Measurements from ENCODE around the gene PLBD2.

DNA sequence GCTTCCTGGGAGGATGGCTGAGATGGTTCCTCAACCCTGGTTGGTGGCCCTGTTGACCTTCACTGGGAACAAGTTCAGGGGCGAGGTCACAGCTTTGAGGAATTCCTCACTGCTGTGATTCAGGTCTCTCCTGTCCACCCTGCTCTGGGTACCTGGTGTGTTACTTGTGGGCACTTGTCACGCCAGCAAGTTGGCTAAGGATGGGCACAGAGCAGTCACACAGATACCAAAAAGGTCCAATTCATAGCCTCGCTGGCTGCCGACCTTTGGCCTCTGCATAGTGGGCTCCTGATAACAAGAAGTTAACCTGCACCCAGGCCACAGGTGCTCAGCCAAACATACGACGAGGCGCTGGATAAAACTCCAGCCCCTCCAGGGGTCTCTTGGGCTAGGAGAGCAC lies 34.1 kb downstream of the PLBD2 start:
- TF ChIP-seq, protein P1, sequence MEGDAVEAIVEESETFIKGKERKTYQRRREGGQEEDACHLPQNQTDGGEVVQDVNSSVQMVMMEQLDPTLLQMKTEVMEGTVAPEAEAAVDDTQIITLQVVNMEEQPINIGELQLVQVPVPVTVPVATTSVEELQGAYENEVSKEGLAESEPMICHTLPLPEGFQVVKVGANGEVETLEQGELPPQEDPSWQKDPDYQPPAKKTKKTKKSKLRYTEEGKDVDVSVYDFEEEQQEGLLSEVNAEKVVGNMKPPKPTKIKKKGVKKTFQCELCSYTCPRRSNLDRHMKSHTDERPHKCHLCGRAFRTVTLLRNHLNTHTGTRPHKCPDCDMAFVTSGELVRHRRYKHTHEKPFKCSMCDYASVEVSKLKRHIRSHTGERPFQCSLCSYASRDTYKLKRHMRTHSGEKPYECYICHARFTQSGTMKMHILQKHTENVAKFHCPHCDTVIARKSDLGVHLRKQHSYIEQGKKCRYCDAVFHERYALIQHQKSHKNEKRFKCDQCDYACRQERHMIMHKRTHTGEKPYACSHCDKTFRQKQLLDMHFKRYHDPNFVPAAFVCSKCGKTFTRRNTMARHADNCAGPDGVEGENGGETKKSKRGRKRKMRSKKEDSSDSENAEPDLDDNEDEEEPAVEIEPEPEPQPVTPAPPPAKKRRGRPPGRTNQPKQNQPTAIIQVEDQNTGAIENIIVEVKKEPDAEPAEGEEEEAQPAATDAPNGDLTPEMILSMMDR (conservative IDR thresholded peaks at IDR 0.05; ENCODE audit: low read depth, low read length): no peak
- no peak for TF ChIP-seq EZH2phosphoT487 (IDR thresholded peaks at IDR 0.05; ENCODE audit: borderline replicate concordance, low read length)
- TF ChIP-seq EZH2 (IDR thresholded peaks at IDR 0.05; ENCODE audit: low read length, unreplicated experiment): no peak
